Heart left ventricle (tissue), 16 donors: ENCODE results near the gene MAML3. TPM values are rescaled to one million over a fixed set of nuclear protein-coding genes. Genes with fewer than 3 reads are reported as not detected.
A peak's percentile ranks its signal among the peaks of the same experiment; 100 is the strongest.

Source experiments
- ATAC-seq, 4 donors: fragments of 200-7000 bp; cut with Tn5 transposase; one replicate each; pipeline ENCODE4 v1.9.1; 2020 to 2022; ENCODE audit warnings: moderate library complexity in 4 of 4, mild to moderate bottlenecking in 3 of 4, moderate number of reproducible peaks in 1 of 4
- DNase-seq, 5 donors: peaks; one replicate each; pipeline ENCODE4 v3.0.0-alpha.2; 2020
- H3K27ac ChIP-seq, 12 donors: fragments of 200-600 bp; sonication (generic) in 4 of 12; one replicate each; pipeline versions ENCODE4 v1.5.0 to v1.8.0; 2016 to 2022; ENCODE audit warnings: mild to moderate bottlenecking in 2 of 12
- H3K27me3 ChIP-seq, 9 donors: fragments of 200-600 bp; sonication (generic) in 2 of 9; one replicate each; pipeline versions ENCODE4 v1.5.1 to v1.8.0; 2016 to 2022; ENCODE audit warnings: mild to moderate bottlenecking in 3 of 9
- H3K36me3 ChIP-seq, 9 donors: fragments of 200-600 bp; sonication (generic) in 2 of 9; one replicate each; pipeline versions ENCODE4 v1.5.0 to v1.8.0; 2018 to 2022; ENCODE audit warnings: mild to moderate bottlenecking in 2 of 9
- H3K4me1 ChIP-seq, 12 donors: fragments of 200-600 bp; sonication (generic) in 4 of 12; one replicate each; pipeline versions ENCODE4 v1.5.0 to v1.8.0; 2016 to 2022; ENCODE audit warnings: mild to moderate bottlenecking in 3 of 12
- H3K4me3 ChIP-seq, 12 donors: fragments of 200-600 bp; sonication (generic) in 4 of 12; one replicate each; pipeline versions ENCODE4 v1.5.0 to v1.8.0; 2017 to 2022; ENCODE audit warnings: mild to moderate bottlenecking in 9 of 12, moderate library complexity in 4 of 12
- H3K9me3 ChIP-seq, 12 donors: fragments of 200-600 bp; sonication (generic) in 4 of 12; one replicate each; pipeline versions ENCODE4 v1.5.0 to v1.8.0; 2016 to 2022; ENCODE audit warnings: mild to moderate bottlenecking in 1 of 12
- POLR2A ChIP-seq, 2 donors: fragments of 450-650 bp; IDR thresholded peaks; one replicate each; pipeline ENCODE4 v1.6.1; 2017; ENCODE audit warnings: antibody characterized with exemption in 2 of 2, mild to moderate bottlenecking in 2 of 2, moderate library complexity in 2 of 2
- WGBS, 4 donors: extraction: QIAGEN DNeasy Blood & Tissue Kit in 2 of 4; methylation state at CpG; one replicate each; pipeline versions ENCODE4 v1.1.5 to v1.1.7; 2013 to 2018; 5-methylcytosine and 5-hydroxymethylcytosine counted together
- intact Hi-C, 10 donors: fragments of 100-400 bp; cut with DNase I; formaldehyde crosslinking; loops; one replicate each; pipeline versions ENCODE4 v1.11.1 to v1.14.2; 2022
- polyA plus RNA-seq, 2 donors: library from polyadenylated mRNA; stranded (reverse); fragments of 200-250 nt; gene quantifications; one replicate each; pipeline ENCODE4 v1.2.3, GENCODE V29; 2013
- total RNA-seq, 9 donors: library from RNA; depleted of rRNA in 2 of 9; stranded (reverse); fragments of >200 nt in 2 of 9; fragmentation: NEBNext Ultra II Directional in 3 of 9; extraction: Animal tissue kit (Norgen Biotek cat#: 25700) in 3 of 9; gene quantifications; one replicate each; pipeline versions ENCODE4 v1.1.0 to v1.2.4, GENCODE V29; 2016 to 2023
- TF ChIP-seq, protein P1 (sequence below), 12 donors: fragments of 200-600 bp; sonication (generic) in 4 of 12; IDR thresholded peaks; one replicate each; pipeline versions ENCODE4 v1.5.0 to v1.8.0; 2018 to 2022; ENCODE audit warnings: antibody characterized with exemption in 12 of 12, mild to moderate bottlenecking in 5 of 12
- donor health status: ischemic (EF 13 %, LVEDD 7.1; RV severe dilation, severe dysfunction).
- donor health status: healthy with polysubstance abuse.
- donor health status: DM: no; HTN: yes; CAD: no.
- donor health status: DM: no; HTN: no; CAD: no.
- donor health status: ischemic (EF 25% LVEDD 6.9; RV normal size, moderate dysfunction).
- donor health status: ischemic (EF 25% LVEDD 5.7; RV mildly dilated, moderate dysfunction).
- donor health status: healthy.
- donor health status: DM: yes; HTN: yes; CAD: no.
- donor health status: ischemic (EF 35%, LVEDD 5.7; RV mildly dilated, moderate dysfunction).
- donor health status: nonischemic (EF 11% LVEDD 7.7; RV severe dilation, severe dysfunction).
- donor health status: DM: yes; HTN: yes; CAD: no.
- donor health status: PGD.
- donor health status: ischemic (EF 29% LVEDD 5.4; RV normal size, mild dysfunction).
- donor health status: nonischemic (EF 23%, LVEDD 6.1; RV moderate dilation, normal function).

The MAML3 gene
- total and polyA plus RNA-seq, 11 donors, result 0.76 to 5.9 (median 2.4) TPM

DNA sequence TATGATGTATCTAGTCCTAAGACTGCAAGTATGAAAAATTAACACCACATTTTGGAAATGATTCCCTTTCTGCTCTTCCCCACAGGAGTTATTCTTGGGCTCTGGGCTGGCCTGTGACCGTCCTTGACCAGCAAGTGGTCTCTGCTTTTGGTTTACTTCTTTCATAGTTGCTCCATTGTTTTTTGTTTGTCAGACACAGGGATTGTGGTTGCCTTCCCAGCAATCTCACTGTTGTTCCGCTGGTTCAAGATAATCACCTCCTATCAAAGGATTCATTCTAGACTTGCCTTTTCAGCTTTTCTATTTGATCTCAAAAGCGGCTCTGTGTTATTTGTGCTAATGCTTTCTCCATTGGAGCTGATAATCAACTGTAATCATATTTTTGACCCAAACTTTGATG lies 269.5 kb downstream of the MAML3 start:
- TF ChIP-seq, protein P1, sequence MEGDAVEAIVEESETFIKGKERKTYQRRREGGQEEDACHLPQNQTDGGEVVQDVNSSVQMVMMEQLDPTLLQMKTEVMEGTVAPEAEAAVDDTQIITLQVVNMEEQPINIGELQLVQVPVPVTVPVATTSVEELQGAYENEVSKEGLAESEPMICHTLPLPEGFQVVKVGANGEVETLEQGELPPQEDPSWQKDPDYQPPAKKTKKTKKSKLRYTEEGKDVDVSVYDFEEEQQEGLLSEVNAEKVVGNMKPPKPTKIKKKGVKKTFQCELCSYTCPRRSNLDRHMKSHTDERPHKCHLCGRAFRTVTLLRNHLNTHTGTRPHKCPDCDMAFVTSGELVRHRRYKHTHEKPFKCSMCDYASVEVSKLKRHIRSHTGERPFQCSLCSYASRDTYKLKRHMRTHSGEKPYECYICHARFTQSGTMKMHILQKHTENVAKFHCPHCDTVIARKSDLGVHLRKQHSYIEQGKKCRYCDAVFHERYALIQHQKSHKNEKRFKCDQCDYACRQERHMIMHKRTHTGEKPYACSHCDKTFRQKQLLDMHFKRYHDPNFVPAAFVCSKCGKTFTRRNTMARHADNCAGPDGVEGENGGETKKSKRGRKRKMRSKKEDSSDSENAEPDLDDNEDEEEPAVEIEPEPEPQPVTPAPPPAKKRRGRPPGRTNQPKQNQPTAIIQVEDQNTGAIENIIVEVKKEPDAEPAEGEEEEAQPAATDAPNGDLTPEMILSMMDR (IDR thresholded peaks at IDR 0.05), result no peak
- no peak for TF ChIP-seq POLR2A (IDR thresholded peaks at IDR 0.05)
- H3K36me3 ChIP-seq, result peaks cover 0 to 4% (median 0%) of the 10 kb centered on the region in 9 donors
- ATAC-seq (no peak), DNase-seq (no peak)
- intact Hi-C loops, result loop anchor here in 1 of 10 donors (10.0 kb wide), 1 partner anchor 370 kb away; no protein-coding TSS in a partner anchor
- H3K9me3 ChIP-seq, result peaks cover 0 to 8% (median 0%) of the 10 kb centered on the region in 12 donors
- H3K4me3 ChIP-seq, result no peak overlapping the region
- no peaks in the 10 kb centered on the region for H3K27me3 ChIP-seq
- WGBS, 4 donors, result 91 to 97% (median 93%) methylated on average over 3 of the region's 3 CpGs
- peaks cover 0 to 14% (median 0%) of the 10 kb centered on the region in 12 donors for H3K4me1 ChIP-seq
- H3K27ac ChIP-seq, result no peak overlapping the region

DNA sequence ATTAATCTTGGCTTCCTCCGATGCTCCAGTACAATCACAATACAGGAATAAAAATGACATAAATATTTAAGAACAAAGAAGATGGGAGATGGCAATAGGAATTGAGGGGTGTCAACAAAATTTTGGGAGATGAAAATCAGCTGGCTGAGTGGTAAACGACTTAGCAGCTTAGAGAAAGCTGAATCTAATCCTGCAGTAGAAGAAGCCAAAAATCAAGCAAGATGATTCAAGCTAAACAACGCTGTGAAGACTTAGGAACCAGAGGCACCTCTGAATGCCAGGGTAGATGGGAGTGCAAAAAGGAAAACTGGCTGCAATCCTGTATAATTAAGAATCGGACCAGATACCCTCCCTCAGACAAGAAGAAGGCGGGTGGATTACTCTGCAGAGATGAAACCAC lies 273.1 kb downstream of the MAML3 start:
- ATAC-seq (no peak), DNase-seq (no peak)
- intact Hi-C loops, result loop anchor here in 1 of 10 donors (10.0 kb wide), 1 partner anchor 374 kb away; no protein-coding TSS in a partner anchor
- WGBS, 4 donors, result 86 to 95% (median 91%) methylated on average over 5 of the region's 5 CpGs
- Histone ChIP-seq H3K27ac (no peak overlapping the region), H3K4me1 (peaks cover 0 to 9% (median 5%) of the 10 kb centered on the region in 12 donors), H3K27me3 (no peaks in the 10 kb centered on the region), H3K9me3 (peaks cover 0 to 8% (median 0%) of the 10 kb centered on the region in 12 donors), H3K36me3 (no peaks in the 10 kb centered on the region), H3K4me3 (no peak overlapping the region)
- no peak for TF ChIP-seq POLR2A (IDR thresholded peaks at IDR 0.05)
- TF ChIP-seq, protein P1 (IDR thresholded peaks at IDR 0.05), result no peak

DNA sequence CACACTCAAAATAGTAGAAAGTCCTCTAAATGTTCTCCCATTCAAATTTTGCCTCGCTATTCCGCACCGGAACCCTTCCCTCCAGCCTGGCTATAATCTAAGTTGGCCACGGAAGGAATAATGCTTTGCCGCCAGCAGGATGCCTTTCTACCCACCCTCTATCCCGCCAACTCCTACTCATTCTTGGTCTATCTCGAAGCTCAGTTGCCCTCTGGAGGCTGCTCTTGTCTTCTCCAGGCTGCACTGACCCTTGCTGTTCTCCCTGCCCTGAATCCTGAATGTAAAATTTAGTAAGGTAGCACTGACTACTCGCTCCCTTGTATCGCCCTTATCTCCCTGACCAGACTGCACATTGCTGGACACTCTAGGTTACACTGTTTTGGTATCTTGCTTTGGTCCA lies 275.9 kb downstream of the MAML3 start:
- no peaks in the 10 kb centered on the region for H3K27me3 ChIP-seq
- TF ChIP-seq POLR2A (IDR thresholded peaks at IDR 0.05), result no peak
- TF ChIP-seq, protein P1 (IDR thresholded peaks at IDR 0.05), result peak in 1 of 12 donors; percentile 19
- peaks cover 0 to 12% (median 6%) of the 10 kb centered on the region in 12 donors for H3K4me1 ChIP-seq
- no peak overlapping the region for H3K27ac ChIP-seq
- no peak overlapping the region for H3K4me3 ChIP-seq
- DNase-seq (no peak), ATAC-seq (peak in 1 of 4 donors; percentile 28)
- intact Hi-C loops, result loop anchor here in 1 of 10 donors (5.0 kb wide), 1 partner anchor 374 kb away; no protein-coding TSS in a partner anchor
- no peaks in the 10 kb centered on the region for H3K36me3 ChIP-seq
- 73 to 93% (median 83%) methylated on average over 9 of the region's 9 CpGs for WGBS, 4 donors
- peaks cover 0 to 5% (median 0%) of the 10 kb centered on the region in 12 donors for H3K9me3 ChIP-seq

DNA sequence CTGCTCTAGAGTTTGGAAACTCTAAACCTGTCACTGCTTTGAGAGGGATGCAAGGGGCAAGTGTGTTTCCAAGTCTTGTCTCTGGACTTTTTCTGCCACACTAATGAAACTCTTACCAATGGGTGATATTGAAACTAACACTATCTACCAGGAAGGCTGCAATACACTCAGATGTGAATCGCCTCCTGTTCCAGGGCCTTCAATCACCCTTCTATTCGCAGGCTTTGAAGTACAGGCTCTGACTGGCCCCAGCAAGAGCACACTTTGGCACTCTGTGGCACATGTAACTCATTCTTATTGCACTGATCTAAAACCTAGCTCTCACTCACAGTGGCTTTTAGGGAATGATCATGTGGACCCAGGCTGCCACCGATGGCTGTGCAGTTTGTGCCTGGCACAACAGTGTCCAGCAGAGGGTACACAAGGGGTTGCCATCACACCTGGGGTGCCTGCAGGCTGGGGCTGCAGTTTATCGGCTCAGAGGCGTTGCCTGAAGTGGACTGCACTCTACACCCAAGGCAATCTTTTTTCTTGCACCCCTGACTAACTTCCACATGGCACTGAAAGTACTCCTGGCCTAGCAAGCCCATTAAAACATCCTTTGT lies 277.5 kb downstream of the MAML3 start:
- ATAC-seq (peak; percentile 51 to 79 (median 64)), DNase-seq (peak in 2 of 5 donors; percentile 17 to 36)
- H3K27ac ChIP-seq, result peak overlapping the region in 1 of 12 donors; percentile 41
- H3K27me3 ChIP-seq, result no peaks in the 10 kb centered on the region
- peaks cover 0 to 5% (median 0%) of the 10 kb centered on the region in 12 donors for H3K9me3 ChIP-seq
- H3K4me3 ChIP-seq, result no peak overlapping the region
- no peaks in the 10 kb centered on the region for H3K36me3 ChIP-seq
- H3K4me1 ChIP-seq, result peaks cover 0 to 28% (median 6%) of the 10 kb centered on the region in 12 donors
- TF ChIP-seq POLR2A (IDR thresholded peaks at IDR 0.05), result no peak
- TF ChIP-seq, protein P1 (IDR thresholded peaks at IDR 0.05), result peak in 5 of 12 donors; percentile 2 to 38 (median 18)
- 29 to 60% (median 48%) methylated on average over 5 of the region's 5 CpGs for WGBS, 4 donors
- intact Hi-C loops, result loop anchor here in 1 of 10 donors (5.0 kb wide), 1 partner anchor 376 kb away; no protein-coding TSS in a partner anchor
